Hepatocyte (in vitro differentiated cells): ENCODE data around the gene TEX101.

Experiments used
- CTCF ChIP-seq: fragments of 200-600 bp; sonication (generic); IDR thresholded peaks from 2 replicates; pipeline ENCODE4 v1.5.1; 2016; ENCODE audit warnings: antibody characterized with exemption, mild to moderate bottlenecking; ENCODE audit not compliant: poor library complexity
- EZH2 ChIP-seq: fragments of 200-600 bp; sonication (generic); IDR thresholded peaks from 2 replicates; pipeline ENCODE4 v1.6.1; 2016; ENCODE audit warnings: antibody characterized with exemption, mild to moderate bottlenecking, borderline replicate concordance

- TF ChIP-seq CTCF (no peak), EZH2 (no peak)
Measured at GRCh38 chr19:43380008-43380407, 34.7 kb upstream of the TEX101 start.
